Measurements from ENCODE around the gene MCRIP1.

- TF ChIP-seq MXI1 (IDR thresholded peaks at IDR 0.05; ENCODE audit: low read depth, low read length) (no peak), ZNF274 (IDR thresholded peaks at IDR 0.05; ENCODE audit: borderline replicate concordance, low read depth, low read length) (no peak), CTCF (IDR thresholded peaks at IDR 0.05 in 2 of 3, conservative IDR thresholded peaks at IDR 0.05 in 1 of 3; ENCODE audit: insufficient read depth in 2 of 3, low read depth in 1 of 3, low read length in 3 of 3) (no peak), TBL1XR1 (IDR thresholded peaks at IDR 0.05; ENCODE audit: low read length in 2 of 2) (no peak), JUNB (CRISPR knock-in tag; conservative IDR thresholded peaks at IDR 0.05) (no peak), PHTF2 (CRISPR knock-in tag; IDR thresholded peaks at IDR 0.05) (no peak), CEBPB (tag; IDR thresholded peaks at IDR 0.05) (no peak), EP300 (IDR thresholded peaks at IDR 0.05; ENCODE audit: low read length) (no peak), RBM22 (IDR thresholded peaks at IDR 0.05; ENCODE audit: low read depth, low read length, poor library complexity, severe bottlenecking) (no peak), RBM39 (optimal IDR thresholded peaks at IDR 0.05; ENCODE audit: low read depth, low read length) (no peak), REST (IDR thresholded peaks at IDR 0.05; ENCODE audit: borderline replicate concordance) (no peak), REST (CRISPR knock-in tag; IDR thresholded peaks at IDR 0.05; ENCODE audit: low read depth) (no peak), RBFOX2 (IDR thresholded peaks at IDR 0.05; ENCODE audit: low read depth, low read length) (no peak)
Measured at GRCh38 chr17:81803728-81804558, 29.1 kb downstream of the MCRIP1 start, which contains the start of gene GCGR.

All from K562 (cell line).